Measurements from ENCODE around the gene ZNF582. TPM values are rescaled to one million over a fixed set of nuclear protein-coding genes. Genes with fewer than 3 reads are reported as not detected.

Gene ZNF582
- total and polyA plus RNA-seq, 2 experiments from 2014 or later, result 3.9 to 4.1 TPM

DNA sequence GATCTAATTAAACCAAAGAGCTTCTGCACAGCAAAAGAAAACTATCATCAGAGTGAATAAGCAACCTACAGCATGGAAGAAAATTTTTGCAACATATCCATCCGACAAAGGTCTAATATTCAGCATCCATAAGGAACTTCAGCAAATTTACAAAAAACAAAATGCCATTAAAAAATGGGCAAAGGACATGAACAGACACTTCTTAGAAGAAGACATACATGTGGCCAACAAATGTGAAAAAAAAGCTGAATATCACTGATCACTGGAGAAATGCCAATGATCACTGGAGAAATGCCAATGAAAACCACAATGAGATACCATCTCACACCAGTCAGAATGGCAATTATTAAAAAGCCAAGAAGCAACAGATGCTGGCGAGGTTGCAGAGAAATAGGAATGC lies 32.5 kb downstream of the ZNF582 start:
- Mint-ChIP-seq H3K9me3 (peaks cover 26% of the 10 kb centered on the region), H3K36me3 (ENCODE audit: low read depth) (peaks cover 72% of the 10 kb centered on the region), H3K4me3 (no peak overlapping the region), H3K4me1 (no peaks in the 10 kb centered on the region), H3K27ac (no peak overlapping the region), H3K27me3 (ENCODE audit: insufficient read depth, low read depth, poor library complexity) (no peaks in the 10 kb centered on the region)
- DNase-seq (ENCODE audit: low spot score) (no peak), ATAC-seq (no peak)
- Histone ChIP-seq H3K79me2 (replicated peaks; ENCODE audit: insufficient read depth) (no peaks in the 10 kb centered on the region), H3K4me1 (ENCODE audit: insufficient read depth) (no peaks in the 10 kb centered on the region), H3K4me2 (no peak overlapping the region), H3F3A (replicated peaks; ENCODE audit: low read depth) (no peaks in the 10 kb centered on the region), H3K9me2 (ENCODE audit: insufficient read depth) (peaks cover 3% of the 10 kb centered on the region; the same call in 1 of the 2 replicates), H4K20me1 (replicated peaks; ENCODE audit: insufficient read depth) (no peaks in the 10 kb centered on the region), H3K4me3 (no peak overlapping the region), H3K27ac (ENCODE audit: low read depth) (no peak overlapping the region), H3K36me3 (ENCODE audit: insufficient read depth) (peaks cover 8% of the 10 kb centered on the region; the same call in 1 of the 2 replicates), H3K27me3 (ENCODE audit: insufficient read depth) (no peaks in the 10 kb centered on the region), H2AFZ (no peak overlapping the region)
- TF ChIP-seq, protein P1, sequence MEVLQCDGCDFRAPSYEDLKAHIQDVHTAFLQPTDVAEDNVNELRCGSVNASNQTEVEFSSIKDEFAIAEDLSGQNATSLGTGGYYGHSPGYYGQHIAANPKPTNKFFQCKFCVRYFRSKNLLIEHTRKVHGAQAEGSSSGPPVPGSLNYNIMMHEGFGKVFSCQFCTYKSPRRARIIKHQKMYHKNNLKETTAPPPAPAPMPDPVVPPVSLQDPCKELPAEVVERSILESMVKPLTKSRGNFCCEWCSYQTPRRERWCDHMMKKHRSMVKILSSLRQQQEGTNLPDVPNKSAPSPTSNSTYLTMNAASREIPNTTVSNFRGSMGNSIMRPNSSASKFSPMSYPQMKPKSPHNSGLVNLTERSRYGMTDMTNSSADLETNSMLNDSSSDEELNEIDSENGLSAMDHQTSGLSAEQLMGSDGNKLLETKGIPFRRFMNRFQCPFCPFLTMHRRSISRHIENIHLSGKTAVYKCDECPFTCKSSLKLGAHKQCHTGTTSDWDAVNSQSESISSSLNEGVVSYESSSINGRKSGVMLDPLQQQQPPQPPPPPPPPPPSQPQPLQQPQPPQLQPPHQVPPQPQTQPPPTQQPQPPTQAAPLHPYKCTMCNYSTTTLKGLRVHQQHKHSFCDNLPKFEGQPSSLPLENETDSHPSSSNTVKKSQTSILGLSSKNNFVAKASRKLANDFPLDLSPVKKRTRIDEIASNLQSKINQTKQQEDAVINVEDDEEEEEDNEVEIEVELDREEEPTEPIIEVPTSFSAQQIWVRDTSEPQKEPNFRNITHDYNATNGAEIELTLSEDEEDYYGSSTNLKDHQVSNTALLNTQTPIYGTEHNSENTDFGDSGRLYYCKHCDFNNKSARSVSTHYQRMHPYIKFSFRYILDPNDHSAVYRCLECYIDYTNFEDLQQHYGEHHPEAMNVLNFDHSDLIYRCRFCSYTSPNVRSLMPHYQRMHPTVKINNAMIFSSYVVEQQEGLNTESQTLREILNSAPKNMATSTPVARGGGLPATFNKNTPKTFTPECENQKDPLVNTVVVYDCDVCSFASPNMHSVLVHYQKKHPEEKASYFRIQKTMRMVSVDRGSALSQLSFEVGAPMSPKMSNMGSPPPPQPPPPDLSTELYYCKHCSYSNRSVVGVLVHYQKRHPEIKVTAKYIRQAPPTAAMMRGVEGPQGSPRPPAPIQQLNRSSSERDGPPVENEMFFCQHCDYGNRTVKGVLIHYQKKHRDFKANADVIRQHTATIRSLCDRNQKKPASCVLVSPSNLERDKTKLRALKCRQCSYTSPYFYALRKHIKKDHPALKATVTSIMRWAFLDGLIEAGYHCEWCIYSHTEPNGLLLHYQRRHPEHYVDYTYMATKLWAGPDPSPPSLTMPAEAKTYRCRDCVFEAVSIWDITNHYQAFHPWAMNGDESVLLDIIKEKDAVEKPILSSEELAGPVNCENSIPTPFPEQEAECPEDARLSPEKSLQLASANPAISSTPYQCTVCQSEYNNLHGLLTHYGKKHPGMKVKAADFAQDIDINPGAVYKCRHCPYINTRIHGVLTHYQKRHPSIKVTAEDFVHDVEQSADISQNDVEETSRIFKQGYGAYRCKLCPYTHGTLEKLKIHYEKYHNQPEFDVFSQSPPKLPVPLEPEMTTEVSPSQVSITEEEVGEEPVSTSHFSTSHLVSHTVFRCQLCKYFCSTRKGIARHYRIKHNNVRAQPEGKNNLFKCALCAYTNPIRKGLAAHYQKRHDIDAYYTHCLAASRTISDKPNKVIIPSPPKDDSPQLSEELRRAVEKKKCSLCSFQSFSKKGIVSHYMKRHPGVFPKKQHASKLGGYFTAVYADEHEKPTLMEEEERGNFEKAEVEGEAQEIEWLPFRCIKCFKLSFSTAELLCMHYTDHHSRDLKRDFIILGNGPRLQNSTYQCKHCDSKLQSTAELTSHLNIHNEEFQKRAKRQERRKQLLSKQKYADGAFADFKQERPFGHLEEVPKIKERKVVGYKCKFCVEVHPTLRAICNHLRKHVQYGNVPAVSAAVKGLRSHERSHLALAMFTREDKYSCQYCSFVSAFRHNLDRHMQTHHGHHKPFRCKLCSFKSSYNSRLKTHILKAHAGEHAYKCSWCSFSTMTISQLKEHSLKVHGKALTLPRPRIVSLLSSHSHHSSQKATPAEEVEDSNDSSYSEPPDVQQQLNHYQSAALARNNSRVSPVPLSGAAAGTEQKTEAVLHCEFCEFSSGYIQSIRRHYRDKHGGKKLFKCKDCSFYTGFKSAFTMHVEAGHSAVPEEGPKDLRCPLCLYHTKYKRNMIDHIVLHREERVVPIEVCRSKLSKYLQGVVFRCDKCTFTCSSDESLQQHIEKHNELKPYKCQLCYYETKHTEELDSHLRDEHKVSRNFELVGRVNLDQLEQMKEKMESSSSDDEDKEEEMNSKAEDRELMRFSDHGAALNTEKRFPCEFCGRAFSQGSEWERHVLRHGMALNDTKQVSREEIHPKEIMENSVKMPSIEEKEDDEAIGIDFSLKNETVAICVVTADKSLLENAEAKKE (CRISPR knock-in tag; IDR thresholded peaks at IDR 0.05), result no peak
- TF ChIP-seq, protein P2, sequence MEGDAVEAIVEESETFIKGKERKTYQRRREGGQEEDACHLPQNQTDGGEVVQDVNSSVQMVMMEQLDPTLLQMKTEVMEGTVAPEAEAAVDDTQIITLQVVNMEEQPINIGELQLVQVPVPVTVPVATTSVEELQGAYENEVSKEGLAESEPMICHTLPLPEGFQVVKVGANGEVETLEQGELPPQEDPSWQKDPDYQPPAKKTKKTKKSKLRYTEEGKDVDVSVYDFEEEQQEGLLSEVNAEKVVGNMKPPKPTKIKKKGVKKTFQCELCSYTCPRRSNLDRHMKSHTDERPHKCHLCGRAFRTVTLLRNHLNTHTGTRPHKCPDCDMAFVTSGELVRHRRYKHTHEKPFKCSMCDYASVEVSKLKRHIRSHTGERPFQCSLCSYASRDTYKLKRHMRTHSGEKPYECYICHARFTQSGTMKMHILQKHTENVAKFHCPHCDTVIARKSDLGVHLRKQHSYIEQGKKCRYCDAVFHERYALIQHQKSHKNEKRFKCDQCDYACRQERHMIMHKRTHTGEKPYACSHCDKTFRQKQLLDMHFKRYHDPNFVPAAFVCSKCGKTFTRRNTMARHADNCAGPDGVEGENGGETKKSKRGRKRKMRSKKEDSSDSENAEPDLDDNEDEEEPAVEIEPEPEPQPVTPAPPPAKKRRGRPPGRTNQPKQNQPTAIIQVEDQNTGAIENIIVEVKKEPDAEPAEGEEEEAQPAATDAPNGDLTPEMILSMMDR (conservative IDR thresholded peaks at IDR 0.05; ENCODE audit: low read depth in 2 of 2), result no peak
- no peak for TF ChIP-seq EZH2 (IDR thresholded peaks at IDR 0.05; ENCODE audit: low read depth, unreplicated experiment)
- TF ChIP-seq ZNF331 (CRISPR knock-in tag; IDR thresholded peaks at IDR 0.05; ENCODE audit: low read depth), result no peak
- TF ChIP-seq, protein P3, sequence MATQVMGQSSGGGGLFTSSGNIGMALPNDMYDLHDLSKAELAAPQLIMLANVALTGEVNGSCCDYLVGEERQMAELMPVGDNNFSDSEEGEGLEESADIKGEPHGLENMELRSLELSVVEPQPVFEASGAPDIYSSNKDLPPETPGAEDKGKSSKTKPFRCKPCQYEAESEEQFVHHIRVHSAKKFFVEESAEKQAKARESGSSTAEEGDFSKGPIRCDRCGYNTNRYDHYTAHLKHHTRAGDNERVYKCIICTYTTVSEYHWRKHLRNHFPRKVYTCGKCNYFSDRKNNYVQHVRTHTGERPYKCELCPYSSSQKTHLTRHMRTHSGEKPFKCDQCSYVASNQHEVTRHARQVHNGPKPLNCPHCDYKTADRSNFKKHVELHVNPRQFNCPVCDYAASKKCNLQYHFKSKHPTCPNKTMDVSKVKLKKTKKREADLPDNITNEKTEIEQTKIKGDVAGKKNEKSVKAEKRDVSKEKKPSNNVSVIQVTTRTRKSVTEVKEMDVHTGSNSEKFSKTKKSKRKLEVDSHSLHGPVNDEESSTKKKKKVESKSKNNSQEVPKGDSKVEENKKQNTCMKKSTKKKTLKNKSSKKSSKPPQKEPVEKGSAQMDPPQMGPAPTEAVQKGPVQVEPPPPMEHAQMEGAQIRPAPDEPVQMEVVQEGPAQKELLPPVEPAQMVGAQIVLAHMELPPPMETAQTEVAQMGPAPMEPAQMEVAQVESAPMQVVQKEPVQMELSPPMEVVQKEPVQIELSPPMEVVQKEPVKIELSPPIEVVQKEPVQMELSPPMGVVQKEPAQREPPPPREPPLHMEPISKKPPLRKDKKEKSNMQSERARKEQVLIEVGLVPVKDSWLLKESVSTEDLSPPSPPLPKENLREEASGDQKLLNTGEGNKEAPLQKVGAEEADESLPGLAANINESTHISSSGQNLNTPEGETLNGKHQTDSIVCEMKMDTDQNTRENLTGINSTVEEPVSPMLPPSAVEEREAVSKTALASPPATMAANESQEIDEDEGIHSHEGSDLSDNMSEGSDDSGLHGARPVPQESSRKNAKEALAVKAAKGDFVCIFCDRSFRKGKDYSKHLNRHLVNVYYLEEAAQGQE (IDR thresholded peaks at IDR 0.05; ENCODE audit: unreplicated experiment), result no peak
- TF ChIP-seq EZH2phosphoT487 (IDR thresholded peaks at IDR 0.05; ENCODE audit: unreplicated experiment), result no peak

Measured in GM23338 (cell line).